Lower leg skin (tissue), 3 donors: ENCODE data around the gene GSTCD.
"Not testable (repeated sequence)": the region's sequence is repeated elsewhere in the genome, so short reads cannot be mapped to it uniquely, and the experiment has no call there.

ENCODE experiments used
- CTCF ChIP-seq, 3 donors: fragments of 450-650 bp; IDR thresholded peaks; one replicate each; pipeline ENCODE4 v1.5.1; 2016; ENCODE audit warnings: antibody characterized with exemption in 3 of 3, mild to moderate bottlenecking in 3 of 3, moderate library complexity in 2 of 3
- POLR2A ChIP-seq, 2 donors: fragments of 450-650 bp; IDR thresholded peaks; one replicate each; pipeline ENCODE4 v1.6.1; 2016 to 2017; ENCODE audit warnings: antibody characterized with exemption in 2 of 2, mild to moderate bottlenecking in 1 of 2, moderate library complexity in 1 of 2

DNA sequence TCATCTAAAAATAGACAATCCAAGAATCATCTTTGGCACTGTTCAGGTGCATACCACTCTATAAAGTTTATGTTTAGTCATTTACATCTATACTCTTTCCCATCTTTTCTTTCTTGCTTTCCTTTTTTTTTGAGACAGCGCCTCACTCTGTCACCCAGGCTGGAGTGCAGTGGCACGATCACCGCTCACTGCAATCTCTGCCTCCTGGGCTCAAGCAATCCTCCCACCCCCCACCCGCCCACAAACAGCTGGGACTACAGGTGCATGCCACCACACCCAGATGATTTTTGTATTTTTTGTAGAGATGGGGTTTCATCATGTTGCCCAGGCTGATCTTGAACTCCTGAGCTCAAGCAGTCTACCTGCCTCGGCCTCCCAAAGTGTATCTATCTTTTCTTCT is 13.8 kb upstream of the GSTCD start:
- TF ChIP-seq POLR2A, CTCF (IDR thresholded peaks at IDR 0.05): not testable (repeated sequence)
